HG03520 (cell line): ENCODE measurements around the gene IQCN.

Source experiments
- ATAC-seq: cut with Tn5 transposase; IDR thresholded peaks from one replicate; pipeline ENCODE4 v1.9.1; 2021; ENCODE audit warnings: mild to moderate bottlenecking, moderate library complexity; ENCODE audit not compliant: unreplicated experiment

Gene IQCN

DNA sequence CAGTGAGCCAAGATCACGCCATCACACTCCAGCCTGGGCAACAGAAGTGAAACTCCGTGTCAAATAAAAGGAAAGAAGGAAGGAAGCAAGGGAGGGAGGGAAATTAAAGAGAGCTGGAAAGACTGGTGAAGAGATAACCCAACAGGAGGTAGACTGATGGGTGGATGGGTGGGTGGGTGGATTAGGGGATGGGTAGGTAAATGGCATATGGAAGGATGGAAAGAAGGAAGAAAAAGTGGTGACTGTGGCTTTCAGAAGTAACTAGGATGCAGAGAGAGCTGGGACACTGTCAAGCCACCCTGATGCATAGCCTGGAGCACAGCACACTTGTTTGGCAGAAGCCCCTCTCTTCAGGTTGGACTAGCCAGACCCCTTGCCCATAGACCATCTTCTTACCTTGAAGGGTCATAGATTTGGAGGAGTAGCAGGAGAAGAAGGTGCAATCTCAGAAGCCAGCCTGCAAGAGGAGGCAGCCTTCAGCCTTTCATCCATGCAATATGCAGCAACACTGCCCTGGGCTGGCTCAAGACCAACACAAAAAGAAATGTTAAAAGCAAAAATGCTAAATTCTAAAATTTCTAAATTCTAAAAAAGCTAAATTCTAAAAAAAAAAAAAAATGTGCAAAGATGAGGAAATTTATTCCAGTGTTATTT is 5.1 kb downstream of the IQCN start:
- no peak for ATAC-seq

DNA sequence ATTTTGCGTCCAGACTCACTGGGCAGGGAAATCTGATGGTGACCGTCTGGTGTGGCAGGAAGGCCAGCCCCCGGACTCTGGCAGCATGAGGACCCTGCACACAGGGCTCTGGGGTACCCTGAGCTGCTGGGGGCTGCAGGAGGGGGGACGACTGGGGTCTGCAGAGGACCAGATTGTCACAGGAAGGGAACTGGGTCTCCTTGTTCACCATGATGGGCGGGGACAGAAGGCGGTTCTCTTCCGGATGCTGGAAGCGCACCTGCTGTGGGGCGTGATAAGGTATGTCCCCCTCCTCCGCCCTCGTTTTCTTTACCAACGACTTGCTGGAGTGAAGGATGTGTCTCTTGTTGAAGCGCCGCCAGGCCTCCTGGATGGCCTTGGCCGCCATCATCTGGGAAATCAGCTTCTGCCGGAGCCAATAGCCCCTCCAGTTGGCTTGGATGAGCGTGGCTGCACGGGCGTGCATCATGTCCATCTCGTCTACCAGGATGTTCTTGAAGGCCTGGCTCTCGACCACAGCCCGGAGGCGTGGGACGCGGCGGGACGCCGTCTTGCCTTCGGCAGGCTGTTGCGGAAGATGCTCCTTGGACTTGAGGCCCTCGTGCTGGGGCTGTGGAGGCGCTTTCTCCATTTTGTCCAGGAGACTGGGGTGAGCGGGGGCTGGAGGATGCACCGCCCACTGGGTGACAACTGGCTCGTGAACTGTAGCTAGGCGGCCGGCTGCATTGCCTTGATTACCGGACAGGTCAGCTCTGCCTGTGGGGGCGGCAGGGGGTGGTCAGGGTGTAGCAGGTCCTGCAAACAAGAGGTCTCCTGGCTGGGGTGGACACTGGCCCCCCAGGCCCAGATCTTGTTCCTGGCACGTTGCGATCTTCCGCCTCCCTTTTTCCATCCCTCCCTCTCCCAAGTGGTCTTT is 7.2 kb downstream of the IQCN start:
- no peak for ATAC-seq

DNA sequence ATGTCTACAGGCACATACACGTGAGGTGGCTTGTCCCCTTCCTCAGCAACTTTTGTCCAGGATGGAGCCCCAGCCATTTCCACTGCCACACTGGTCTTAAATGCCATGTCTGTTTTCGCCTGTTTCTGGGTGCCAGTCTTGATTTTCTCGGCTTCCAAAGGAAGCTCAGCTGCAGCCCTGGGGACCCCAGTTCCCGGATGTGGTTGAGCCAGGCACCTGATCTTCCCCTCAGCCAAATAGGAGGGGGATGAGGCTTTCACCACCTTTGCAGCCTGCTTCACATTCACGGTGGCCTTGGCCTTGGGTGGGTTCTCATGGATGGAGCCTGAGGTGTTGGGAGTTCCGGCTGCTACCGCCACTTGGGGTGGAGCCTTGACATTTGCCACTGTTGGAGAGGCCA is 8.7 kb downstream of the IQCN start:
- ATAC-seq, result no peak

DNA sequence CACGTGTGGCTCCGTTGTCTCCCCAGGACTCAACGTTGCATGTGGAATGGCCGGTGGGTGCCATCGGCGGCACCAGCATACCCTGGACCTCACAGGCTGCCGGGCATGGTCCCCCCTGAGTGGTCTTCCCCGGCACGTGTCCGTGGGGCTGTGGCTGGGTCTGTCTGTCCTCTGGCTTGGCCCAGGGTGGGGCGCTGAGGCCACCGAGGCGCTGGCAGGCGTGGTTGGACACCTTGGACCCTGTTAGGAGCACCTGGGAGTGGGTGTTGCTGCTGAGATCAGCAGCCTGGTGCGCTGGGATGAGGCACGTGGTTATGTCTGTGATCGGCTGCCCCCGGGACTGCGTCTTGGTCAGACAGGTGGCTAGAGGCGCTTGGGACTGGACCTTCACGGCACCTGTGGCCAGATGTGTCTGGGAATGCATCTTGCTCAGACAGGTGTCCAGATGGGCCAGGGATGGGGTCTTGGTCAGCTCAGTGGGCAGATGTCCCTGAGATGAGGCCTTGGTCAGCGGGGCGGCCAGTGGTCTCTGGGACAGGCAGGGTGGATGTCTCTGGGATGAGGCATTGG is 9.2 kb downstream of the IQCN start:
- no peak for ATAC-seq

- ATAC-seq, result no peak
Observed at GRCh38 chr19:18264137-18264854, 10.0 kb downstream of the IQCN start.

DNA sequence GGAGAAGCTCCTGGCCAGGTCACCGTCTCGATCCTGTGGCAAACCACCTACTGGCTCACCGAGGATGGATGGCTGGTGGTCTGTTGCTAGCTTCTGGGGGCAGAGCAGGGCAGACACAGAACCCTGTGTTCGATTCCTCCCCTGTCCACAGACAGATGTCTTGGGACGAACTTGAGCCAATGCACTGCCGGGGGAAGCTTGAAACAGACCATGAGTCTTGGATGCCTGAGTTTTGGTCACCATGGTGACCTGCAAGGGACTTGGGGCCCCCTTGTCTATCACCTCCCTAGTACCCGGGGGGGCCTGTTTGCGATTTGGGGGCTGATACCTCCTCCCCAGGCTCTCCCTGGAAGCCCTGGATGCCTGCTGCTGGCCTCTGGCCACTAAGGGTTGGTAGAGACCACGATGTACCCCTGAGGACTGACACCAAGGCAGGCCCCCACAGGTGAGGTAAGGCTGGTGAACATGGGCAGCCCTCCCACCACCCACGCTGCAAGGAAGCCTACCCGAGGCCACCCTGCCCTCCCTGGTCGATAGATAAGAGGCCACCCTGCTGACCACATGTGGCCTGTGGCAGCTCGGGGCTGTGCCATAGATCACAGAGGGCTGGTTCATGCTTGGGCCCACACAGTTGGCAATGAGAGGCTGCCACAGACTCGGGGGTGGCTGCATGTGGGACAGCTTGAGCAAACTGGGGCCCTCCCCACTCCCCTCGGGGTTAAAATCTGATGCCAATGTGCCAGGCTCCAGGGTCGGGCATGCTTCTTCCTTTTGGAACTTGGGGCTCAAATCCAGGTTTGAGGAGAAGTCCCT is 10.7 kb downstream of the IQCN start:
- no peak for ATAC-seq

DNA sequence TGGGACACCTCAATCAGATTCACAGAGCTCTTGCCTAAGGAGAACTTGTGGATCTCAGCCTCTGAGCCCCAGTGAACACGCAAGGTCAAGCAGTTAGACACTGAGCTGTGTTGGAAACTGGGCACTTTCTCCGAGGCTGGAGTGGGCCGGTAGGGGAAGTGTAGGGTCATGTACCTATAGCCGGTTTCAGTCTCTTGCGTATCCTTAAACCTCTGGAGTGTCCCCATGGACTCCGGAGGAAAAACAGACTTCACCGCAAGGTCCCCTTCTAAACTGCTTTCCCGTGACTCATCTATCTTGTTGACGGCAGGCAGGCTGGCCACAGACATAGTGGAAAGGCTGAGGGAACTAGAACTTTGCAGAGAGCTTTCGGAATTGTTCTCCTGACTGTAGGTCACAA is 11.3 kb downstream of the IQCN start:
- no peak for ATAC-seq

DNA sequence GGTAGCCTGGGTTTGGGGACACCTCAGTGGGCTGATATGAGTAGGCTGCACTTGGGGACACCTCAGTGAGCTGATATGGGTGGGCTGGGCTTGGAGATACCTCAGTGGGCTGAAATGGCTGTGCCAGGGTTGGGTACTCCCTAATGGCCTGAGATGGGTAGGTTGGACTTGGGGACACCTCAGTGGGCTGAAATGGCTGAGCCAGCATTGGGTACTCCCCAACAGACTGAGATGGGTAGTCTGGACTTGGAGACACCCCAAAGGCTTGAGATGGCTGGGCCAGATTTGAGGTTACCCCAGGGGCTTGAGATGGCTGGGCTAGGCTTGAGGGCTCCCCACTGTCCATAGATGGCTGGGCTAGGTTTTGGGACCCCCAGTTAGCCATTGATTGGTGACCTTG is 12.1 kb downstream of the IQCN start:
- ATAC-seq, result no peak

- no peak for ATAC-seq
Observed at GRCh38 chr19:18261474-18261873, 12.8 kb downstream of the IQCN start.

DNA sequence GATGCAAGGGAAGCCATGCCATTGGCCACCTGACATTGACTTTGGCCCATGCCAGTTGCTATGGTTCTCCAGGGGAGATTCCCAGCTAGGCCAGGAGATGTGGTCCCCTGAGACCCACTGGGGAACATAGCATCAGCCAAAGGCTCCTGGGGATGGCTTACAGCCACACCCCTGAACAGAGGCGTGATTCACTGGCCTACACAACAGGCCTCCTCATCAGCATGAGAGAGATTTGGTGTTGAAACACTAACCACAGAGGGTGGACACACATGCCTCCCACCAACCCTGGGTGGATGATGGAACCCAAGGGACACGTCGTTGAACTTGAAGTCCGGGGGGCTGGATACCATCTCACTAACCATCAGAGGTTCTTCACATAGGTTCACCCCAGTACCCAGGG is 14.4 kb downstream of the IQCN start:
- ATAC-seq, result no peak

- ATAC-seq, result no peak
Observed at GRCh38 chr19:18257503-18258470, 16.5 kb downstream of the IQCN start.

DNA sequence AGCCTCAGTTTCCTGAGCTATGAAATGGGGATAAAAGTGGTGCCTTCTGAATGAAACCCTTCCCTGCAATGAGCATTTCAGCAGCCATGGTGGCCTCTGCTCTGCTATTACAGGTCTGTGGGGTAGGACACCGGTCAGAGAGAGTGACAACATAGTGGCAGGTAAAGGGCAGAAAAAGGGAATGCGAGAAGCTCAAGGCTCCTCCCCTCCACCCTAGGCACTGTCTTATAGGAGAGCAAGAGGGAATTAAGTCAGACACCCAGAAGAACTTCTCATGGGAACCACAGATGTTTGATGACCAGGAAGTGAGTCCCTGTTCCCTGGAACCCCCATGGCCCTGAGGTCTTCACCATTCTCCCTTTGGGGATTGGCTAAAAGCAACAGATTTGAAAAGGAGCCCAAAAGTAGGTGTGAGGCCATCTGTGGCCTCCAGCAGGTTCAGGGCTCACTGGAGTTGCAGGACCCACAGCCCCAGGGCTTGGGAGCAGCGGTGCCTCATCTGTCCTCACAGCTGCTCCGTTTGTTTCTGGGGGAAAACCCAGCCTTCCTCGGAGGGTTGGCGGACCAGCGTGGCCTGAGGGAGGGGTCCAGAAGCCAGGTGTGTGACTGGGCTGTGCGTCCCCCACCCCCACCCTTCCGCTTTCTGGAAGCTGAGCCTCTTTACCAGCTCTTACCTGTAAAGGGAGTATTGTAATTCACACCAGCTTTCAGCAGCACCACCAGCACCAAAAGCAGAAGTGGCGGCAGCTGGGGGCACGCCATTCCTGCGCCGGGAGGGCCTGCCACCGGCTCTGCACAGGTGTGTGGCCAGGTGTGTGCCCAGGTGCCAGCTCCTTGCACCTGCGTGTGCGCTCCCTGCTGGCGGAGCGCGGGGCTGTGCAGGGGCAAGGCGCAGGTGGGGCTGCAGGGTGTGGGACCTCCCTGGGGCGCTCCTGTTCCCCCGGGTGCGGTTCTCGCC is 19.4 kb downstream of the IQCN start:
- ATAC-seq, result no peak

GRCh38 chr19:18253716-18254115 is 20.5 kb downstream of the IQCN start:
- no peak for ATAC-seq

GRCh38 chr19:18253130-18253529 is 21.1 kb downstream of the IQCN start:
- no peak for ATAC-seq

DNA sequence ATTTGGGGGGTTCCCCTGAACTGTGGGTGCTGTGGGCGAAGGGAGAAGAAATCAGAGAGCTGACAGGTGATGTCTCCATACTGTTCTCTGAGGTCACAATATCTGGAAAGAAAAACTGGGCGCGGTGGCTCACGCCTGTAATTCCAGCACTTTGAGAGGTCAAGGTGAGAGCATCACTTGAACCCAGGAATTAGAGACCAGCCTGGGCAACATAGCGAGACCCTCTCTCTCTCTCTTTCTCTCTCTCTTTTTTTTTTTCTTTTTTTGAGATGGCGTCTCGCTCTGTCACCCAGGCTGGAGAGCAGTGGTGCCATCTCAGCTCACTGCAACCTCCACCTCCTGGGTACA is 21.9 kb downstream of the IQCN start:
- ATAC-seq, result no peak

DNA sequence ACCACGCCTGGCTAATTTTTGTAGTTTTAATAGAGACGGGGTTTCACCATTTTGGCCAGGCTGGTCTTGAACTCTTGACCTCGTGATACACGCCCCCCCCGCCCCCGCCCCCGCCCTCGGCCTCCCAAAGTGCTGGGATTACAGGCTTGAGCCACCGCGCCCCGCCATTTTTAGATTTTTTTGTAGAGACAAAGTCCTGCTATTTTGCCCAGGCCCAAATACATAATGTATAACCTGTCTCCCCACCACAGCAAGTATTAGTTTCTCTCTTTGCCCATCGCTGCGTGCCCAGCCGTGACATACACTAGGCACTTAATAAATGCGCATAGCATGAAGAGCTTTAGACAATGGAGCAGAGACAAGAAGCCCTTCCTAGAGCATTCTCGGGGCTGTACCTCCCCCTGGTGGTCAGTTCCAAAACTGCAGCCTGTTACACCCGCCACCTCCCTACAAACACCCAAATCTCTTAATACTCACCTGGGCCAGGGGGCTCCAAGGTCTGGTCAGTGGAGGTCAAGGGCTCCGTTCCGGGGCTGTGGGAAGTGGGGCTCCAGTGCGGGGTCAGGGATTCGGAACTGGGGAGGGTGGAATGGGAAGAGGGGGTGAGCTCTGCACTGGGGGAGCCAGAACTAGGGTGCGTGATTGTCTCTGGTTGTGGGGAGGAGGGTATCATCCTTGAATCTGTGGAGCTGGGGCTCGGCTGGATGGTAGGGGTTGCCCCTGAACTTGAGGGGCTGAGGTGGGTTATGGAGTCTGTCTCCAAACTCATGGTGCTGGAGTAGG is 22.5 kb downstream of the IQCN start:
- no peak for ATAC-seq

DNA sequence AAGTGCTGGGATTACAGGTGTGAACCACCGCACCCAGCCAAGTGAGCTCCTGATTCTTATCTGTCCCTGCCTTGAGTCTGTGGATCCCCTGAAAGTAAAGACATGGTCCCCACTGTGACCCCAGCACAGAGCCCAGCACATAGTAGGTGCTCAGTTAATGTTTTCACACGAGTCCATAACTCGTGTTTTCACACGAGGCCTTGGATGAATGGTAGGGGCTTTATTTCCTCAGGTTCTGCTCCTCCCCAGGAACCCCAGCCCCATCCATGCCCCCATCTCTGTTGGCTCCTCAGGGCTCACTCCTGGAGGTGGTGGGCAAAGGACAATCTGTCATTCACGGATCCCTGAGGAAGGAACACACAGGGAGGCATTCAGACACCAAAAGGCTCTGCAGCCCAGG is 24.4 kb downstream of the IQCN start:
- ATAC-seq, result no peak

DNA sequence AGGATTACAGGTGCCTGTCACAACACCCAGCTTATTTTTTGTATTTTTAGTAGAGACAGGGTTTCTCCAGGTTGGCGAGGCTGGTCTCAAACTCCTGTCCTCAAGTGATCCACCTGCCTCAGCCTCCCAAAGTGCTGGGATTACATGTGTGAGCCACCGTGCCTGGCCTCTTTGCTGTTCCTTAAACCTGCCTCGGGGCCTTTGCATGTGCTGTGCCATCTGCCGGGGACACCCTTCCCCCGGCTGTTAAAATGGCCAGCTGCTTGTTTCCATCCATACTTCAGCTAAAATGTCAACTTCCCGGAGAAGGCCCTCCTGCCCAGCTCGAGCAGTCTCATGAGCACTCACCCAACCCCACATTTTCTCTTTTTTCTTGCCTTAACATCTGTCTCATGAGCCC is 29.0 kb downstream of the IQCN start:
- ATAC-seq, result no peak
